H1 (cell line): ENCODE data around the gene PTPRT. TPM values are rescaled to one million over a fixed set of nuclear protein-coding genes. Genes with fewer than 3 reads are reported as not detected.

Experiments
- CTCF ChIA-PET: fragments of 300-600 bp; sonication (Branson Sonifier 250); formaldehyde crosslinking; loops from one replicate; lab custom pipeline; 2021; ENCODE audit not compliant: partially characterized antibody; lab: Charles Lee
- POLR2A ChIA-PET: fragments of 300-600 bp; sonication (Branson Sonifier 250); formaldehyde crosslinking; loops from one replicate; lab custom pipeline; 2021; ENCODE audit warnings: inconsistent platforms; ENCODE audit not compliant: partially characterized antibody; lab: Charles Lee
- DNase-seq, 2 experiments: peaks; one replicate each; pipeline versions ENCODE4 v3.0.0 to v3.0.0-alpha.2; 2010 to 2022; ENCODE audit warnings: low spot score in 2 of 2, low read depth in 1 of 2, mixed read lengths in 1 of 2
- FAIRE-seq: peaks from 2 replicates; lab custom pipeline; 2011; peaks lifted over from hg19 to GRCh38; lab: Jason Lieb, UNC
- H2AFZ ChIP-seq: 2 replicates; pipeline ENCODE4 v1.8.1; 2012; ENCODE audit warnings: low read length, inconsistent platforms
- H2AK5ac ChIP-seq: 2 replicates; pipeline ENCODE4 v1.6.1; 2013; ENCODE audit warnings: low read depth, low read length
- H2BK120ac ChIP-seq: replicated peaks from 2 replicates; pipeline ENCODE3; 2013; ENCODE audit warnings: low read depth, low read length, inconsistent platforms
- H2BK12ac ChIP-seq: 2 replicates; pipeline ENCODE4 v1.6.1; 2013; ENCODE audit warnings: low read depth, low read length
- H2BK15ac ChIP-seq: 2 replicates; pipeline ENCODE4 v1.6.1; 2013; ENCODE audit warnings: low read length
- H2BK20ac ChIP-seq: 2 replicates; pipeline ENCODE4 v1.6.1; 2013; ENCODE audit warnings: low read length
- H2BK5ac ChIP-seq: 2 replicates; pipeline ENCODE4 v1.6.1; 2013; ENCODE audit warnings: low read depth, low read length
- H3K14ac ChIP-seq: 2 replicates; pipeline ENCODE4 v1.6.1; 2013; ENCODE audit warnings: inconsistent platforms; ENCODE audit not compliant: insufficient read length
- H3K18ac ChIP-seq: 2 replicates; pipeline ENCODE4 v1.6.1; 2013; ENCODE audit warnings: low read length; ENCODE audit errors: extremely low read depth
- H3K23ac ChIP-seq: 2 replicates; pipeline ENCODE4 v1.6.1; 2013; ENCODE audit warnings: inconsistent platforms; ENCODE audit not compliant: insufficient read length
- H3K23me2 ChIP-seq: 2 replicates; pipeline ENCODE4 v1.6.1; 2013; ENCODE audit warnings: low read depth, low read length
- H3K27ac ChIP-seq: 2 replicates; pipeline ENCODE4 v1.6.1; 2011; ENCODE audit warnings: low read depth, low read length, inconsistent platforms
- H3K27me3 ChIP-seq, 4 experiments: replicated peaks in 1 of 4; 1 replicate in 1 of 4; 2 replicates in 3 of 4; pipeline versions ENCODE4 v1.6.1 to v1.8.1; 2011 to 2013; ENCODE audit warnings: low read length in 3 of 4, mild to moderate bottlenecking in 3 of 4, inconsistent platforms in 2 of 4, mixed read lengths in 2 of 4, moderate library complexity in 1 of 4; ENCODE audit not compliant: control insufficient read depth in 3 of 4, insufficient read depth in 3 of 4; ENCODE audit errors: extremely low read depth in 1 of 4
- H3K36me3 ChIP-seq, 4 experiments: 2 replicates each; pipeline versions ENCODE4 v1.6.1 to v1.8.1; 2011 to 2013; ENCODE audit warnings: mild to moderate bottlenecking in 4 of 4, low read length in 3 of 4, moderate library complexity in 2 of 4, control low read depth in 1 of 4, inconsistent platforms in 1 of 4; ENCODE audit not compliant: insufficient read depth in 4 of 4, control insufficient read depth in 2 of 4
- H3K4ac ChIP-seq: replicated peaks from 2 replicates; pipeline ENCODE3; 2013; ENCODE audit warnings: low read length, low read depth, mixed read lengths, inconsistent platforms; ENCODE audit not compliant: insufficient read length
- H3K4me1 ChIP-seq, 4 experiments: replicated peaks in 1 of 4; 1 replicate in 1 of 4; 2 replicates in 3 of 4; pipeline versions ENCODE4 v1.6.1 to v1.8.1; 2011 to 2013; ENCODE audit warnings: low read length in 3 of 4, inconsistent platforms in 2 of 4, mixed read lengths in 1 of 4; ENCODE audit not compliant: insufficient read depth in 4 of 4, control insufficient read depth in 3 of 4
- H3K4me2 ChIP-seq, 2 experiments: 2 replicates each; pipeline versions ENCODE4 v1.6.1 to v1.8.1; 2011 to 2013; ENCODE audit warnings: low read depth in 2 of 2, low read length in 2 of 2, control low read depth in 1 of 2, inconsistent platforms in 1 of 2, mild to moderate bottlenecking in 1 of 2; ENCODE audit not compliant: insufficient read depth in 1 of 2
- H3K4me3 ChIP-seq, 4 experiments: fragments of 200-600, 300-600 bp in 1 of 4; sonication (generic), shearing (Covaris generic), sonication (Bioruptor Twin) in 1 of 4; 2 replicates each; pipeline versions ENCODE4 v1.5.1 to v1.8.1; 2011 to 2016; ENCODE audit warnings: low read length in 4 of 4, low read depth in 3 of 4, control low read depth in 2 of 4, inconsistent platforms in 2 of 4, mild to moderate bottlenecking in 2 of 4, mixed read lengths in 1 of 4, moderate library complexity in 1 of 4; ENCODE audit not compliant: insufficient read depth in 2 of 4; ENCODE audit errors: extremely low read depth in 1 of 4
- H3K56ac ChIP-seq: replicated peaks from 2 replicates; pipeline ENCODE3; 2013; ENCODE audit warnings: low read depth, mild to moderate bottlenecking, mixed read lengths, low read length, inconsistent platforms; ENCODE audit not compliant: insufficient read length
- H3K79me1 ChIP-seq: 2 replicates; pipeline ENCODE4 v1.6.1; 2013; ENCODE audit warnings: low read depth, low read length, control low read depth
- H3K79me2 ChIP-seq, 2 experiments: 2 replicates each; pipeline versions ENCODE4 v1.6.1 to v1.8.1; 2012 to 2013; ENCODE audit warnings: low read length in 2 of 2, mild to moderate bottlenecking in 2 of 2, inconsistent platforms in 1 of 2; ENCODE audit not compliant: insufficient read depth in 2 of 2, control insufficient read depth in 1 of 2
- H3K9ac ChIP-seq, 4 experiments: replicated peaks in 1 of 4; 1 replicate in 1 of 4; 2 replicates in 3 of 4; pipeline versions ENCODE4 v1.6.1 to v1.8.1; 2011 to 2013; ENCODE audit warnings: low read depth in 3 of 4, low read length in 3 of 4, control low read depth in 2 of 4, mild to moderate bottlenecking in 2 of 4, moderate library complexity in 2 of 4, inconsistent platforms in 1 of 4; ENCODE audit errors: extremely low read depth in 1 of 4
- H3K9me3 ChIP-seq, 2 experiments: 2 replicates each; pipeline versions ENCODE4 v1.6.1 to v1.8.1; 2012 to 2013; ENCODE audit warnings: mild to moderate bottlenecking in 2 of 2, moderate library complexity in 2 of 2, control low read depth in 1 of 2, inconsistent platforms in 1 of 2, low read depth in 1 of 2, low read length in 1 of 2, mixed read lengths in 1 of 2; ENCODE audit not compliant: insufficient read depth in 2 of 2
- H4K20me1 ChIP-seq, 2 experiments: replicated peaks in 1 of 2; 2 replicates each; pipeline versions ENCODE3 to v1.8.1; 2011 to 2013; ENCODE audit warnings: inconsistent platforms in 2 of 2, low read length in 2 of 2, mild to moderate bottlenecking in 1 of 2; ENCODE audit not compliant: insufficient read depth in 2 of 2, control insufficient read depth in 1 of 2
- H4K5ac ChIP-seq: 2 replicates; pipeline ENCODE4 v1.6.1; 2013; ENCODE audit warnings: low read length, low read depth, mixed read lengths, inconsistent platforms; ENCODE audit not compliant: insufficient read length
- H4K8ac ChIP-seq: 2 replicates; pipeline ENCODE4 v1.8.0; 2013; ENCODE audit warnings: mild to moderate bottlenecking, moderate library complexity, low read length, inconsistent platforms; ENCODE audit not compliant: insufficient read depth; ENCODE audit errors: extremely low read depth
- H4K91ac ChIP-seq: replicated peaks from 2 replicates; pipeline ENCODE3; 2013; ENCODE audit warnings: low read length, mixed read lengths, inconsistent platforms; ENCODE audit not compliant: insufficient read length
- ASH2L ChIP-seq: fragments of 200-600, 300-600 bp; sonication (generic); IDR thresholded peaks from one replicate; pipeline ENCODE4 v1.7.1; 2017; ENCODE audit warnings: low read length
- CHD2 ChIP-seq: IDR thresholded peaks from 2 replicates; pipeline ENCODE4 v1.6.1; 2012; ENCODE audit warnings: low read length, improper control_type of control experiment
- CTBP2 ChIP-seq: IDR thresholded peaks from 2 replicates; pipeline ENCODE4 v1.7.0; 2011; ENCODE audit warnings: borderline replicate concordance, mild to moderate bottlenecking, moderate library complexity, mixed read lengths, low read length; ENCODE audit not compliant: insufficient read depth, insufficient read length
- E2F6 ChIP-seq: IDR thresholded peaks from 2 replicates; pipeline ENCODE4 v1.6.1; 2012; ENCODE audit warnings: inconsistent platforms
- EP300 ChIP-seq, 2 experiments: IDR thresholded peaks; 1 replicate in 1 of 2; 2 replicates in 1 of 2; pipeline ENCODE4 v1.6.1; 2011 to 2012; ENCODE audit warnings: low read depth in 2 of 2, low read length in 2 of 2, mild to moderate bottlenecking in 2 of 2, borderline replicate concordance in 1 of 2, inconsistent platforms in 1 of 2, moderate library complexity in 1 of 2
- GTF2F1 ChIP-seq: IDR thresholded peaks from 2 replicates; pipeline ENCODE4 v1.6.1; 2012; ENCODE audit warnings: low read depth, low read length, improper control_type of control experiment, borderline replicate concordance
- HDAC2 ChIP-seq, 2 experiments: fragments of 300-600 bp in 1 of 2; sonication (generic) in 1 of 2; IDR thresholded peaks; 2 replicates each; pipeline ENCODE4 v1.6.1; 2011 to 2012; ENCODE audit warnings: low read depth in 2 of 2, low read length in 2 of 2, mild to moderate bottlenecking in 2 of 2, moderate library complexity in 2 of 2, borderline replicate concordance in 1 of 2, inconsistent platforms in 1 of 2
- JUN ChIP-seq: IDR thresholded peaks from 2 replicates; pipeline ENCODE4 v1.6.1; 2011; ENCODE audit warnings: low read depth, mild to moderate bottlenecking, improper control_type of control experiment, low read length
- KDM1A ChIP-seq: fragments of 200-600, 300-600 bp; sonication (generic); IDR thresholded peaks from 2 replicates; pipeline ENCODE4 v1.7.1; 2016; ENCODE audit warnings: mild to moderate bottlenecking, low read length, borderline replicate concordance
- NANOG ChIP-seq: IDR thresholded peaks from 2 replicates; pipeline ENCODE4 v1.6.1; 2011; ENCODE audit warnings: low read length, low read depth, mild to moderate bottlenecking, inconsistent platforms; ENCODE audit not compliant: insufficient read depth, poor library complexity, severe bottlenecking
- POU5F1 ChIP-seq: IDR thresholded peaks from 2 replicates; pipeline ENCODE4 v1.6.1; 2011; ENCODE audit warnings: low read depth, mild to moderate bottlenecking, low read length, moderate library complexity
- TAF1 ChIP-seq: IDR thresholded peaks from 2 replicates; pipeline ENCODE4 v1.6.1; 2011; ENCODE audit warnings: mild to moderate bottlenecking, low read depth, low read length
- TAF7 ChIP-seq: optimal IDR thresholded peaks from 2 replicates; pipeline ENCODE3; 2011; ENCODE audit warnings: low read depth, mild to moderate bottlenecking, inconsistent platforms, low read length, moderate library complexity, borderline replicate concordance
- WGBS, 2 experiments: shearing (Covaris generic) in 1 of 2; methylation state at CpG; one replicate each; pipeline versions ENCODE4 v1.1.6 to v1.1.7; 2013 to 2015; ENCODE audit warnings: low lambda C conversion rate in 2 of 2, mixed read lengths in 2 of 2, inconsistent platforms in 1 of 2, low coverage in 1 of 2, missing lambda C conversion rate in 1 of 2; ENCODE audit not compliant: insufficient replicate concordance in 2 of 2, insufficient coverage in 1 of 2, insufficient read length in 1 of 2; ENCODE audit errors: extremely low coverage in 1 of 2, missing lambda C conversion rate in 1 of 2; 5-methylcytosine and 5-hydroxymethylcytosine counted together
- polyA plus RNA-seq, 7 experiments: library from polyadenylated mRNA; depleted of rRNA in 3 of 7; stranded (reverse) in 5 of 7; unstranded in 2 of 7; fragments of >200 nt in 5 of 7; fragments of 200-250 nt in 2 of 7; gene quantifications; 1 replicate in 5 of 7; 2 replicates in 1 of 7; 4 replicates in 1 of 7; pipeline versions ENCODE4 v1.2.1 to v1.2.3, GENCODE V29; 2011 to 2013; ENCODE audit warnings: missing spikeins in 2 of 7, mixed read lengths in 2 of 7
- total RNA-seq: library from RNA; stranded (reverse); fragmentation: NEBNext Ultra II Directional; extraction: Animal tissue kit (Norgen Biotek cat#: 25700); gene quantifications from 2 replicates; pipeline ENCODE4 v1.2.1, GENCODE V29; 2021

PTPRT gene
- total and polyA plus RNA-seq, 2 of the 8 experiments (the other 6 are each of a cell fraction or from before 2014, with no cell fraction given), result 0.33 to 1.8 TPM

GRCh38 chr20:42996141-42996540, 193.6 kb downstream of the PTPRT start:
- no peak overlapping the region for H3K4me2 ChIP-seq
- no peaks in the 10 kb centered on the region for H4K20me1 ChIP-seq
- peaks cover 0 to 3% (median 0%) of the 10 kb centered on the region in 4 experiments; a peak in 1 of 7 replicates for H3K4me1 ChIP-seq
- no peak overlapping the region for H2BK120ac ChIP-seq
- FAIRE-seq (no peak), DNase-seq (no peak)
- no peak overlapping the region for H4K5ac ChIP-seq
- no peak overlapping the region for H2BK20ac ChIP-seq
- no peaks in the 10 kb centered on the region for H3K9me3 ChIP-seq
- no peak overlapping the region for H4K8ac ChIP-seq
- H2BK5ac ChIP-seq, result no peak overlapping the region
- no peak overlapping the region for H3K27ac ChIP-seq
- ChIA-PET CTCF (interaction anchor here (1.6 kb wide), 1 partner anchor 512 kb away, joined by 4 read pairs; no protein-coding TSS in a partner anchor), POLR2A (no interaction called here)
- no peak overlapping the region for H4K91ac ChIP-seq
- no peaks in the 10 kb centered on the region for H3K23me2 ChIP-seq
- no peak overlapping the region for H2AK5ac ChIP-seq
- no peak overlapping the region for H3K4me3 ChIP-seq
- no peaks in the 10 kb centered on the region for H3K27me3 ChIP-seq
- no peak overlapping the region for H2BK15ac ChIP-seq
- H3K4ac ChIP-seq, result no peak overlapping the region
- no peak overlapping the region for H3K14ac ChIP-seq
- no peak overlapping the region for H3K23ac ChIP-seq
- H3K36me3 ChIP-seq, result no peaks in the 10 kb centered on the region
- H3K56ac ChIP-seq, result no peak overlapping the region
- WGBS, 2 experiments, result 89% methylated on average over 2 of the region's 2 CpGs; no CpG with 5 or more reads in 1 of the 2 experiments
- H3K79me1 ChIP-seq, result no peaks in the 10 kb centered on the region
- no peak overlapping the region for H3K18ac ChIP-seq
- H3K9ac ChIP-seq, result no peak overlapping the region
- H2AFZ ChIP-seq, result no peak overlapping the region
- H2BK12ac ChIP-seq, result no peak overlapping the region
- no peaks in the 10 kb centered on the region for H3K79me2 ChIP-seq
- no peak for TF ChIP-seq EP300 (IDR thresholded peaks at IDR 0.05; ENCODE audit: borderline replicate concordance in 1 of 2, low read depth in 2 of 2, low read length in 2 of 2)
- TF ChIP-seq TAF7, result no peak
- TF ChIP-seq JUN, result no peak
- no peak for TF ChIP-seq GTF2F1
- TF ChIP-seq ASH2L, result no peak
- TF ChIP-seq TAF1, result no peak
- no peak for TF ChIP-seq CTBP2
- no peak for TF ChIP-seq CHD2
- no peak for TF ChIP-seq HDAC2 (IDR thresholded peaks at IDR 0.05; ENCODE audit: borderline replicate concordance in 1 of 2, low read depth in 2 of 2, low read length in 2 of 2)
- TF ChIP-seq E2F6, result no peak
- no peak for TF ChIP-seq NANOG
- TF ChIP-seq POU5F1, result no peak
- no peak for TF ChIP-seq KDM1A
